ENCODE results near the gene ICAM5. TPM values are rescaled to one million over a fixed set of nuclear protein-coding genes. Genes with fewer than 3 reads are reported as not detected.
"Not testable (repeated sequence)": the region's sequence is repeated elsewhere in the genome, so short reads cannot be mapped to it uniquely, and the experiment has no call there.

The ICAM5 gene
- 1 to 10 TPM; 1.4 to 1.8 TPM for total RNA-seq
- polyA plus RNA-seq (ENCODE audit: insufficient read length in 2 of 2) = 1 to 10 TPM; 3.2 to 3.7 TPM
- long read RNA-seq, donor 1 = 0 reads
- long read RNA-seq, donor 2, partial matches to known transcripts = 0 of 1 reads
- long read RNA-seq, donor 2, other reads (novel, unspliced or antisense) = 0 of 1 reads
- long read RNA-seq, donor 3, partial matches to known transcripts = 0 of 1 reads
- long read RNA-seq, donor 3, other reads (novel, unspliced or antisense) = 0 of 1 reads
- long read RNA-seq, donor 4, partial matches to known transcripts = 0 of 3 reads
- long read RNA-seq, donor 4, other reads (novel, unspliced or antisense) = 0 of 3 reads

GRCh38 chr19:10289836-10290356 lies at the start of gene ICAM5:
Gene ICAM5 (plus strand): TSS chr19:10289952. CDS start chr19:10290044, 92 bp downstream.
- Histone ChIP-seq H3K27me3 (ENCODE audit: control insufficient read depth, insufficient read depth, low read length) (peaks cover 86% of the 10 kb centered on the region), H3K9me3 (ENCODE audit: control insufficient read depth, insufficient read depth, low read length) (no peaks in the 10 kb centered on the region), H3K36me3 (ENCODE audit: control insufficient read depth, insufficient read depth, low read length) (peaks cover 9% of the 10 kb centered on the region), H3K4me1 (ENCODE audit: control insufficient read depth, insufficient read depth, low read length) (peaks cover 62% of the 10 kb centered on the region), H3K27ac (ENCODE audit: low read depth, low read length) (no peak within 1 kb of the TSS), H3K4me3 (ENCODE audit: low read depth, low read length) (peak within 1 kb of the TSS; percentile 9)
- DNase-seq (ENCODE audit: low read depth in 4 of 6, low spot score in 6 of 6) = no peak
- whole genome bisulfite sequencing (ENCODE audit: insufficient coverage) = under 1% methylated on average over 40 of the region's 45 CpGs

- not testable (repeated sequence) for H3K9me3 ChIP-seq (ENCODE audit: control insufficient read depth, insufficient read depth, low read length); H3K4me1 ChIP-seq (ENCODE audit: control insufficient read depth, insufficient read depth, low read length); DNase-seq (ENCODE audit: low read depth in 4 of 6, low spot score in 6 of 6); H3K27me3 ChIP-seq (ENCODE audit: control insufficient read depth, insufficient read depth, low read length); H3K36me3 ChIP-seq (ENCODE audit: control insufficient read depth, insufficient read depth, low read length); H3K4me3 ChIP-seq (ENCODE audit: low read depth, low read length); H3K27ac ChIP-seq (ENCODE audit: low read depth, low read length)
- 98% methylated on average over 7 of the region's 11 CpGs for WGBS (ENCODE audit: insufficient coverage)
These were observed 47.8 kb upstream of the ICAM5 start for GRCh38 chr19:10241826-10242449.

GRCh38 chr19:10243606-10244005 lies 46.1 kb upstream of the ICAM5 start:
- no peak for DNase-seq (ENCODE audit: low read depth in 4 of 6, low spot score in 6 of 6)
- no peaks in the 10 kb centered on the region for H3K9me3 ChIP-seq (ENCODE audit: control insufficient read depth, insufficient read depth, low read length)
- no peak overlapping the region for H3K27ac ChIP-seq (ENCODE audit: low read depth, low read length)
- no peaks in the 10 kb centered on the region for H3K27me3 ChIP-seq (ENCODE audit: control insufficient read depth, insufficient read depth, low read length)
- no peak overlapping the region for H3K4me3 ChIP-seq (ENCODE audit: low read depth, low read length)
- H3K36me3 ChIP-seq (ENCODE audit: control insufficient read depth, insufficient read depth, low read length) = peaks cover 3% of the 10 kb centered on the region
- WGBS (ENCODE audit: insufficient coverage) = 88% methylated on average over 7 of the region's 7 CpGs
- no peaks in the 10 kb centered on the region for H3K4me1 ChIP-seq (ENCODE audit: control insufficient read depth, insufficient read depth, low read length)

- DNase-seq (ENCODE audit: low read depth in 4 of 6, low spot score in 6 of 6) = no peak
- no peak overlapping the region for H3K4me3 ChIP-seq (ENCODE audit: low read depth, low read length)
- 96% methylated on average over 4 of the region's 9 CpGs for WGBS (ENCODE audit: insufficient coverage)
- no peak overlapping the region for H3K27ac ChIP-seq (ENCODE audit: low read depth, low read length)
- H3K27me3 ChIP-seq (ENCODE audit: control insufficient read depth, insufficient read depth, low read length) = no peaks in the 10 kb centered on the region
- H3K36me3 ChIP-seq (ENCODE audit: control insufficient read depth, insufficient read depth, low read length) = peaks cover 3% of the 10 kb centered on the region
- peaks cover 4% of the 10 kb centered on the region for H3K4me1 ChIP-seq (ENCODE audit: control insufficient read depth, insufficient read depth, low read length)
- H3K9me3 ChIP-seq (ENCODE audit: control insufficient read depth, insufficient read depth, low read length) = no peaks in the 10 kb centered on the region
These were observed 44.4 kb upstream of the ICAM5 start for GRCh38 chr19:10245189-10245939.

GRCh38 chr19:10246511-10246910 lies 43.2 kb upstream of the ICAM5 start:
- no peak overlapping the region for H3K4me3 ChIP-seq (ENCODE audit: low read depth, low read length)
- WGBS (ENCODE audit: insufficient coverage) = 85% methylated on average over 2 of the region's 6 CpGs
- no peak for DNase-seq (ENCODE audit: low read depth in 4 of 6, low spot score in 6 of 6)

GRCh38 chr19:10251792-10252694 lies 37.7 kb upstream of the ICAM5 start, which contains the start of gene MRPL4:
Gene MRPL4 (plus strand): TSS chr19:10252214. CDS start chr19:10252254, 40 bp downstream.
- H3K27ac ChIP-seq (ENCODE audit: low read depth, low read length) = peak within 1 kb of the TSS; percentile 86
- H3K27me3 ChIP-seq (ENCODE audit: control insufficient read depth, insufficient read depth, low read length) = no peaks in the 10 kb centered on the region
- H3K9me3 ChIP-seq (ENCODE audit: control insufficient read depth, insufficient read depth, low read length) = no peaks in the 10 kb centered on the region
- peaks cover 24% of the 10 kb centered on the region for H3K4me1 ChIP-seq (ENCODE audit: control insufficient read depth, insufficient read depth, low read length)
- peak; percentile 94 to 100 (median 98) for DNase-seq (ENCODE audit: low read depth in 4 of 6, low spot score in 6 of 6)
- peaks cover 38% of the 10 kb centered on the region for H3K36me3 ChIP-seq (ENCODE audit: control insufficient read depth, insufficient read depth, low read length)
- under 1% methylated on average over 77 of the region's 77 CpGs for WGBS (ENCODE audit: insufficient coverage)
- peak within 1 kb of the TSS; percentile 96 for H3K4me3 ChIP-seq (ENCODE audit: low read depth, low read length)

More at GRCh38 chr19:10246511-10246910, 43.2 kb upstream of the ICAM5 start:
- Histone ChIP-seq H3K27ac (ENCODE audit: low read depth, low read length) (no peak overlapping the region), H3K27me3 (ENCODE audit: control insufficient read depth, insufficient read depth, low read length) (no peaks in the 10 kb centered on the region), H3K36me3 (ENCODE audit: control insufficient read depth, insufficient read depth, low read length) (peaks cover 3% of the 10 kb centered on the region), H3K9me3 (ENCODE audit: control insufficient read depth, insufficient read depth, low read length) (no peaks in the 10 kb centered on the region), H3K4me1 (ENCODE audit: control insufficient read depth, insufficient read depth, low read length) (peaks cover 14% of the 10 kb centered on the region)

GRCh38 chr19:10252707-10253106 lies 37.0 kb upstream of the ICAM5 start:
- 0% methylated on average over 3 of the region's 8 CpGs for WGBS (ENCODE audit: insufficient coverage)
- Histone ChIP-seq H3K4me1 (ENCODE audit: control insufficient read depth, insufficient read depth, low read length) (peaks cover 24% of the 10 kb centered on the region), H3K27me3 (ENCODE audit: control insufficient read depth, insufficient read depth, low read length) (no peaks in the 10 kb centered on the region), H3K9me3 (ENCODE audit: control insufficient read depth, insufficient read depth, low read length) (no peaks in the 10 kb centered on the region), H3K36me3 (ENCODE audit: control insufficient read depth, insufficient read depth, low read length) (peaks cover 42% of the 10 kb centered on the region), H3K4me3 (ENCODE audit: low read depth, low read length) (peak overlapping the region; percentile 96), H3K27ac (ENCODE audit: low read depth, low read length) (no peak overlapping the region)
- DNase-seq (ENCODE audit: low read depth in 4 of 6, low spot score in 6 of 6) = no peak

GRCh38 chr19:10254244-10254643 lies 35.5 kb upstream of the ICAM5 start:
- DNase-seq (ENCODE audit: low read depth in 4 of 6, low spot score in 6 of 6) = no peak
- no peak overlapping the region for H3K4me3 ChIP-seq (ENCODE audit: low read depth, low read length)
- peaks cover 27% of the 10 kb centered on the region for H3K4me1 ChIP-seq (ENCODE audit: control insufficient read depth, insufficient read depth, low read length)
- H3K36me3 ChIP-seq (ENCODE audit: control insufficient read depth, insufficient read depth, low read length) = peaks cover 56% of the 10 kb centered on the region
- no peak overlapping the region for H3K27ac ChIP-seq (ENCODE audit: low read depth, low read length)
- no peaks in the 10 kb centered on the region for H3K27me3 ChIP-seq (ENCODE audit: control insufficient read depth, insufficient read depth, low read length)
- 86% methylated on average over 3 of the region's 3 CpGs for WGBS (ENCODE audit: insufficient coverage)
- no peaks in the 10 kb centered on the region for H3K9me3 ChIP-seq (ENCODE audit: control insufficient read depth, insufficient read depth, low read length)

GRCh38 chr19:10255358-10255757 lies 34.4 kb upstream of the ICAM5 start:
- Histone ChIP-seq H3K4me1 (ENCODE audit: control insufficient read depth, insufficient read depth, low read length) (peaks cover 23% of the 10 kb centered on the region), H3K27me3 (ENCODE audit: control insufficient read depth, insufficient read depth, low read length) (no peaks in the 10 kb centered on the region), H3K4me3 (ENCODE audit: low read depth, low read length) (no peak overlapping the region), H3K9me3 (ENCODE audit: control insufficient read depth, insufficient read depth, low read length) (no peaks in the 10 kb centered on the region), H3K36me3 (ENCODE audit: control insufficient read depth, insufficient read depth, low read length) (peaks cover 67% of the 10 kb centered on the region), H3K27ac (ENCODE audit: low read depth, low read length) (no peak overlapping the region)
- 100% methylated on average over 2 of the region's 2 CpGs for WGBS (ENCODE audit: insufficient coverage)
- no peak for DNase-seq (ENCODE audit: low read depth in 4 of 6, low spot score in 6 of 6)

Data from spinal cord (tissue), 10 donors.